SIG-M5 treated with dmso at 0.1 percent for 504 hours (cell line): ENCODE measurements around the gene SCRN2.

Experiments used
- DNase-seq: peaks from one replicate; lab custom pipeline; 2025; ENCODE audit not compliant: unreplicated experiment; lab: John Stamatoyannopoulos, UW

Gene SCRN2

DNA sequence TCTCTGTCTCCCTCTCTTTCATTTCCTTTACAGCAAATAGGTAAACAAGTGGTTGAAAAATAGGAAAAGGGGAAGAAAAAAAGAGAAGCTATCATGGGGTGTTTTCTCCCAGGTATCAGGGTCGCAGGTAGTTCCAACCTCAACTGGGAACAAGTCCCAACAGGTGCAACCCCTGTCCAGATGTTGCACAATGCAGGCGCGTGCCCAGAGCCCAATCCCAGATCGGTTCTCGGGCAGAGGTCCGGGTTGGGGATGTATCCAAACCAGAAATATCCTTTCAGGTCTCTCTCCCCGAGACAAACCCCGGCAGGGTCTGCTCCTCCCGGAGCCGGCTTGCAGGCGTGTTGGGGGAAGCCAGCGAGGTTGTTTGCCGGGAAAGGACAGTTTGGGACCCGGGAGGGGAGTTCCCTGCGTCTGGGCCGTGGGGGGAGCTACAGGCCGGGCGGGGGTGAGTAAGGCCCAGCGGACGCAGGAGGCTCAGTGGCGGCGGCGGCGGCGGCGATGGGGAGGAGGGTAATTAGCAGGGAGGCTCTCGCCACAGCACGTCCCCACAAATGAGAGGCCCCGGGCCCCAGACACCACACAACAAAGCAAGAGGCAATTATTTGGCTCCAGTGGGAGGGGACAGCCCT lies 31.1 kb upstream of the SCRN2 start:
- no peak for DNase-seq

DNA sequence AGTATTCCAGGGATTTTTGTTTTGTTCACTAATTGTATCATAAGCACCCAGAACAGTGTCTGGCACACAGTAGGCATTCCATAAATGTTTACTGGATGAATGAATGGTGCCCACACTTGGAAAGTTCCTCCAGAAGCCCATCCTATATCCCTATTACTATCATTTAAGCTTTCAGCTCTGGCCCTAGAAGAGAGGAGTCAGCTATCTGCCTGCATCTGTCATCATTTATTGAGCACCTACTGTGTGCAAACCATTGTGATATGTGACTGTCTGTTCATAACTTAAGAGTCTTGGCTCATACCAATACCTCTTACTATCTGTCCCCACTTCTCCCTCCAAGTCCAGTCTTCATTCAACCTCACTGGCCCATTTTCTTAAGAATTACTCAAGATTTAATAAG lies 30.0 kb upstream of the SCRN2 start:
- no peak for DNase-seq

DNA sequence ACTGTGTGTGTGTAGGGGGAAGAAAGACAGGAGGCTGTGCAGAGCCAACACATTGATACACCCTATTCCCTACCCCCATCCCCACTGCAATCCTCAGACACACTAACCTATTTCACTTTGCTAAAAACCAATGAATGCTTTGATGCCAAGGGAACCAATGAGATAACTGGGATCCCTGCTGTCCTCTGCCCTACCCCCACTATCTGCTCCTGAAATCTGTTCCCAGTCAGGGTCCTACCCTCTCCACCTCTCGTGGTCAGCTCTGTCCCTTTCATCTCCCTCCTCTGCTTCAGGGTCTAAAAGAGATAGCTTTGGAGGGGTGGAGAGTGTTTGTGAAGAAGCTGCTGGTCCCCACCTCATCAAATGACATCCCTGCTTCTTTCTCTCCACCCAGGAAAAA lies 29.0 kb upstream of the SCRN2 start:
- no peak for DNase-seq

DNA sequence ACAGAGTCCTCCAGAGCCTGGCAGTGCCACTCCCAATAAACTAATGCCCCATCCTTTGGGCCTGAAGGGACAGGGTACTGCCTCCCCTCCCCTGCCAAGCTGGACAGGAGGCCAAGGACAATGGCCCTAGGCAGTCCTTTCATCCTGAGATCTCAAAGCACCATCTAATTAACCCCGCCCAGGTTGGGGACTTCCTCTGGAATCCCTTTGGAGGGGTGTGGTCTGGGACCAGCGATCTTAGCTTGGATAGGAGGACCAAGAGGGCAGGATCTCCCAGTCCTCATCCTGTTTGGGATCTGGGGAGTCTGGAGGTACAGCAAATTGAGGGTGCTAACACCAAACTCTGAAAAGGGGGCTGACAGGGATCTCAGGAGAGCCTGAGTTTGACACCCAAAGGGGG lies 28.0 kb upstream of the SCRN2 start:
- no peak for DNase-seq

DNA sequence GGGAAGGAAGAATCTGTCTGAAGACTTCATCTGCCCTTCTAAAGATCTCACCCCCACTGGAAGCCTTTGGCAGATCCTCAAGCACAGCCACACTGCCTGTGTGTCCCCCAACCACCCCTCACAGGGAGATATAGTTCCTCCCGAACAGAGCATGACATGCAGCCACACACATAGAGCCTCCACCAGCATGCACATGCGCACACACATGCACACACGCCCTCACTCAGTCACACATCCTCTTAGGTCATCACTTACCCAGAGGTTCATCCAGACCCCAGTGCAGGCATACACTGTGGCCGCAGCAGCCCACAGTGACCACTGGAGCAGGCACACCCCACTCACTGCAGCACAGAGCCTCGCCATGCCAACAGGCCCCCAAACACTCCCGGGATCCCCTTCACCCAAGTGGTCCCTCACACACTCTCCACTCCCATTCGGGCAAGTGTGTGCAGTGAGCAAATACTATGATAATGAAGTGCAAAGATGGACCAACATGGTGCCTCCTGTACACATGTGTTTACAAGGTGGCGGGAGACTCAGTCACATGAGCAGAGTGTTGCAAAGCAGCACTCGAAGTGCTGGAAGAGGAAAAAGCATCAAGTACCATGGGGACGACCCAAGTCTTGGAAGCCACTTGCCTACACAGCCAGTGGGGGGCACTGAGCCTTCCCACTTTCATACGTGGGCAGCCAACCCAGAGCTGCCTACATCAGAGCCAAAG lies 26.9 kb upstream of the SCRN2 start:
- DNase-seq = no peak

DNA sequence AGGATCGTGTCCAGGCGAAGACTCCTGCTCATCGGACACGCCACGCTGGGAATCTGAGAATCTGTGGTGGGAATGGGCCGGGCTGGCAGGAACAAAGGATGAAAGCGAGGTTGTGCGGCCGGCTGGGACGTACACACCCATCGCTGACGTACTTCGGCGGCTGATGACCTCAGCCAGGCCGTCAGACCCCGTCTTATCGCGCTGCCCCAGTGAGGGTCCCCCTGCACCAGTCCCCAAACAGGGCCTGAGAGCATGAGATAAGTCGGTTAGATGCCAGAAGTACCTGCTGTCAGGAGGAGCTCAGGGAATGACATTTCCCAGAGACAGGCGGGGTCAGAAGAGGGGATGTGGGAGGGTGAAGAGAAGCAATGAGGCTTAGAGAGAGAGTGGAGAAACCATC lies 25.9 kb upstream of the SCRN2 start:
- no peak for DNase-seq

DNA sequence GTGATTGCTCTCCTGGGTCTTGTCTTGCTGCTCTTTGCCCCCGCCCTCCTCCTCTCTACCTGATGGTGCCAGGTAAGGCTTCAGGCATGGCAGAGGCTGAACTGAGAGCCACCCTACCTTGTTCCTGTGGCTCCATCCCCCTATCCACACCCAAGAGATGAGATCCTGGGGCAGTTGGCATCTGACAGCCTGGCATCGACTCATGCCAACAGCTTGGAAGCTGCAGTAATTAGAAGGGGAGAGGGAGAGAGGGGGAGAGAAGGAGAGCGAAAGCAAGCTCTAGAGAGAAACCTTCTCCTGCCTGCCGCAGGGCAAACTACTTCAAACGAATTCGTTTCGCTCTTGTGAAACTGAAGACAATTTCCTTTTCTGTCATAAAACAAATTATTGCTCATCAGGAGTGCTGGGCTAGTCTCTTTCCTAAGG lies 23.7 kb upstream of the SCRN2 start:
- no peak for DNase-seq

DNA sequence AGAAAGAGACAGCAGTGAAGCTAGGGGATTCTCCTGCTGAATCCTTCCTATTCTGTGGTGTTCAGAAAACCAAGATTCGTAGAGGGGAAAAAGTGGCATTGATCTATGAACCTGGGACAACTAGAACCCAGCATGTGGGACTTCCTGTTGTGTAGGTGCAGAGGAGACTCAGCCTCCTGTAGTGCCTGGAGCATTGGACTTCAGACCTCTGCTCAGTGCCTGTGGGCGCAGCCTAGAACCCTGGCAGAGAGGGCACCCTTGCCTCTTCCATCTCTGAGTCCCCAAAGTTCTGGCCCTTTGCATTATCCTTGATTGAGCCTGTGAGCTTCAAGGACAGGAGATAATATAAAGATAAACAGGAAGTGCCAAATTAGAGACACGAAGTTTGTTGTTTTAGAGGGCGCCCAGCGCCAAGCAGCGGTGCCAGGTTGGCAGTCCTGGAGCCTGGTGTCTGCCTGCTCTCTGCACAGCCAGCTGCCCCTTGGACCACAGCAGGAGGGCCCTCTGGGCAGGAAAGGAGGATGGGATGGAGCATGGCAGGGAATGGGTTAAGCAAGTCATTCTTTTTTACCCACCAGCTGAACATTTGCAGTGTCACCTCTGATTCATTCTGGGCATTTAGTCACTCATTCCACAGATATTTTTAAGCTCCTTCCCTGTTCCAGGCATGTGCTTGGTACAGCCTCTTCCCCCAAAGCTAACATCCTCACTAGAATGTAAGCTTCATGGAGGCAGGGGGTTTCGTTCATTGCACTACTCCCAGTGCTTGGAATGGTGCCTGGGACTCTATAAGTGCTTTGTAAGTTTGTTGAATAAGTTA lies 21.8 kb upstream of the SCRN2 start:
- DNase-seq = no peak

DNA sequence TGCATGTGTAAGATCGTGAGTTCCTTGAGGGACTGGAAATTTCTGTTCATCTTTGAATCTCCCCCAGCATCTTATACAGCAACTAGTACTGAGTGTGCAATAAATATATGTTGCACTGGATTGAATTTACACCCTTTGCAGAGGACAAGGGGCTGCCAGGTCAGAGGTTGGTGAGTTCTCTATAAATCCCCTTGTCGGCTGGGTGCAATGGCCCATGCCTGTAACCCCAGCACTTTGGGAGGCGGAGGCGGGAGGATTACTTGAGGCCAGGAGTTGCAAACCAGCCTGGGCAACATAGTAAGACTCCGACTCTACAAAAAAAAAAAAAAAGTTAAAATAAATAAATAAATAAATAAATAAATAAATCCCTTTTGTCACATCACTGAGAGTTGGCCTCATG lies 19.3 kb upstream of the SCRN2 start:
- DNase-seq = no peak

DNA sequence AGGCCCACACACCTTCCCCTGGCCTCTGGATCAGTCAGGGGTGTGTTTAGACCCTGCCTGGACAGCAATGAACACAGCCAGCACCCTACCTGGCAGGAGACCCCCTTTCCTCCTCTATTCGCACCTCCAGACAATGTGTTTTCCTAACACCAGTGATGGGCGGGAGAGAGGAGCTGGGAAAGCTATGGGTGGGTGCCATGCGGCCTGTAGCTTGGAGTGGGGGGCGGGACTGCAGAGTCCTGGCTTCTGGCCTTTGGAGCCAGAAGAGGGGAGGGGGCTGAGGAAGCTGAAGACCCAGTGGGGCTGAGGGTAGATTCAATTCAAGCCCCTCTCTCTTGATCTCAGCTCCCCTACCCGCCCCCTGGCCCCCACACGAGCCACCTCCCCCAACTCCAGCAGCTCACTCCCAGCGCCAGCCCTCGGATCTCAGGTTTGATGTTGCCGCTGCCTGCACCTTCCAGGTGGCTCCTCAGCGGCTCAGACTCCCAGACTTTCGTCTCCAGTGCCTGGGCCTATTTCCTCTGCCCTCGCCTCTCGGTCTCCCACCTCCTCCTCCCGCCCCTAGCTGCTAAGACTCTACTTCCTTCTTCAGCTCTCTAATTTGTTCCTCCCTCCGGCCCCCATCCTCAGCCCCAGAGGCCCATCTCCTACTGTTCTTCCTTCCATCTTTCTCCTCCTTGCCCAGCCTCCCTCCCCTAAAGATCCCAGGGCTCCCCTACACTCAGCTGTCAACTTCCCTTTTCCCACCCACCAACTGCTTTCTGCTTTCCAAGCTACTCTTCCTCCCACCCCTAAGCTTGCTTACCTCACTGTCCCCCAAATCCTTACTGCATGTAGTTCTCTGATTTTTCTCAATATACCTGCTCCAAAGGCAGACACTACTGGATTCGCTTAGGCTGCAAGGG lies 16.7 kb upstream of the SCRN2 start:
- peak; percentile 33 for DNase-seq

DNA sequence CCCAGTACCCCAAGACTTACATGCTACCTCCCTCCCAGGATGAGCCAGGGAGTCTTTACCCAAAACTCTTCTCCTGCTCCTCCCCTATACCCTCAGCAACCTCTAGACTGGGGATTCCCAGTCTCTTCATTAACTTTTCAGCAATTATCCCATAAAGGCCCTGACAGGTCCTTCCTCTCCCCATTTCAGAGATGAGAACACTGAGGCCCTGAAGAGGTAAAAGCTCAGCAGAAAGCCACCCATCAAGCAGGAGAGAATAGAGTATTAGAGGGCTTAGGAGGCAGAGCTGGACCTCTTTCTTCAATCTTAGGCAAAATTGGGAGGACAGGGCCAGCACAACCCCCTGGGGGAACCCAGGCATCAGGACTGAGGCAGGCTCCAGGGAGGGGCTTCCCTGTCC lies 15.8 kb upstream of the SCRN2 start:
- DNase-seq = no peak

DNA sequence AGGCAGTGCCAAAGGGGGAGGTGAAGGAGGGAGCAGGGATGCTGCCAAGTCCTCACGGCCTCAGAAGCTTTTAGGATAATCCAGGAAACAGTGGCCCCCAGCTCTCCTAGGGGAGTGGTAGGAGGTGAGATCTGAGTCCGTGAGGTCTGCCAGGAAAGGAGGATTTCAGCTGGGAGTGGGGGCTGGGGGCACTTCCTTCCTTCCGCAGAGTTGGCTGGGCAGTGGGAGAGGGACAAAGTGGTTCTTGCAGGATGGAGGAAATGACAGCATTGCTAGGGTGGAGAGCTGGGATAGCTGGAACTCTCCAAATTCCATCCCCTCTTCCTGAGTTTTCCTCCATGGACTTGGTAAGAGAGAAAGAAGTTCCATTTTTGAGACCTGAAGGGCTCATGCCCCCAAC lies 14.7 kb upstream of the SCRN2 start:
- DNase-seq = no peak

DNA sequence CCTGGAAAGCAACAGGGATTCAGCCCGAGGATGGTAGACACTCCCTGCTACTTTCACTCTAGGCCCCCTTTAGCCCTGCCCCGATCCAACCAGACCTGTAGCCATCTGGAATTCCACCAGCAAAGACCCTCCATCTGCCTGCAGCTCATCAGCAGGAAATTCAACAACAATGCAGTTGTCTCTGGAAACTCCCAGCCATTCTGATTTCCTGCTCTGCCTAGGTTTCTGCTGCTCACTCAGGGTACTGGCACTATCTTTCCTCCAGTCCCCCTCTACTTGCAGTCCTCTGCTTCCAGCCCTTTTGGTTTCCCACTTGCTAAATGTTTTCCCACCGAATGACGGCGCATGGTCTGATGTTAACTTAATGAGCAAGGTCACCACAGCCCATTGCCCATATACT lies 12.5 kb upstream of the SCRN2 start:
- no peak for DNase-seq

DNA sequence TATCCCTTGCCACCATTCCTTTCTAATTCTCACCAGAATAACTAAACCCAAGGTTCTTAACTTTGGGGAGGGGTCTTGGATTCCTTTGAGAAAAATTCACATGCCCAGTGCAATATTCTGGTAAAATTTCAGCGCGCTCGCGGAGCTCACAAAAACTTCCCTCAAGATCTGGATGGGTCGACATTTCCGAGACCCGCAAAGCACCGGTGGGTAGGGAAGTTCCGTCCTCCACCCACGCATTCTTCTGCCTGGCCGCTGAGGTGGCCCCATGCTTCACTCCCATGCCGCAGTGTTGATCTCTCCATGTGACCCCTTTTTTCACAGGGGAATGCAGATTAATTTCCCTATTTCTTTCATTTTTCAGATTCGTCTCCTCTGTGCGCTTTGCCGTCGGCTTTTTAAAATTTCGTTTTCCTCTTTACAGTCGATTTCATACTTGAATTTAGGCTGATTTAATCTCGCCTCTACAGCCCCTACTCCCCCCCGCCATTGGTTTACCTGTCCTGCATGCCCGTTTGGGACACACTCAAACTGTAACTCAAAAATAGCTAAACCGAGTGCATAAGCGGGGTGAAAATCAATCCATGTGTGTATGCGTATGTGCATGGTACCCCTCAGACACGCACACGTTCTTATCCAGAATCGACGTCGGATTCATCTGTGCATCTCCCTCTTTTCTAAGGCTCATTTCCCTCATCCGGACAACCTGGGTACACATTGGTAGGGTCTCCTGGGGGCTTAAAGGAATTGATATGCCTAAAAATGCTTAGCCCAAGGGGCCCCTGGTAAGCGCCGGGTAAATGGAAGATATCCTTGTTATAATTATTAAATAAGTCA lies 11.3 kb upstream of the SCRN2 start:
- DNase-seq = no peak

DNA sequence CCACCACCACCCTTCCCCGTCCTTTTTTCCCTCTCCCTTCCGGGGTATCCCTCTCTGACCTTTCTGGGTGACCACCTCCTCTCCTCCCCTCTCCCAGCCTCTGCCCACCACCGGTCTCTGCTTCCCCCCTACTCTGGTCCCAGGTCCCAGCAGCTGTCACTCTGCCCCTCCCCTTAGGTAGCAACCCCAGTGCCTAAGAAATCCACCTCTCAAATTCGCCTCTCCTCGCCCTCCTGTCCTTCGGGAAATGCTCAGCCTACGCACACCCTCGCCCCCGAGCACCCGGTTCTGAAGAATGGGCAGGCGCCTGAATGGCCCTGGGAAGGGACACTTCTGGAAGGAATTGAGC lies 10.7 kb upstream of the SCRN2 start:
- no peak for DNase-seq

DNA sequence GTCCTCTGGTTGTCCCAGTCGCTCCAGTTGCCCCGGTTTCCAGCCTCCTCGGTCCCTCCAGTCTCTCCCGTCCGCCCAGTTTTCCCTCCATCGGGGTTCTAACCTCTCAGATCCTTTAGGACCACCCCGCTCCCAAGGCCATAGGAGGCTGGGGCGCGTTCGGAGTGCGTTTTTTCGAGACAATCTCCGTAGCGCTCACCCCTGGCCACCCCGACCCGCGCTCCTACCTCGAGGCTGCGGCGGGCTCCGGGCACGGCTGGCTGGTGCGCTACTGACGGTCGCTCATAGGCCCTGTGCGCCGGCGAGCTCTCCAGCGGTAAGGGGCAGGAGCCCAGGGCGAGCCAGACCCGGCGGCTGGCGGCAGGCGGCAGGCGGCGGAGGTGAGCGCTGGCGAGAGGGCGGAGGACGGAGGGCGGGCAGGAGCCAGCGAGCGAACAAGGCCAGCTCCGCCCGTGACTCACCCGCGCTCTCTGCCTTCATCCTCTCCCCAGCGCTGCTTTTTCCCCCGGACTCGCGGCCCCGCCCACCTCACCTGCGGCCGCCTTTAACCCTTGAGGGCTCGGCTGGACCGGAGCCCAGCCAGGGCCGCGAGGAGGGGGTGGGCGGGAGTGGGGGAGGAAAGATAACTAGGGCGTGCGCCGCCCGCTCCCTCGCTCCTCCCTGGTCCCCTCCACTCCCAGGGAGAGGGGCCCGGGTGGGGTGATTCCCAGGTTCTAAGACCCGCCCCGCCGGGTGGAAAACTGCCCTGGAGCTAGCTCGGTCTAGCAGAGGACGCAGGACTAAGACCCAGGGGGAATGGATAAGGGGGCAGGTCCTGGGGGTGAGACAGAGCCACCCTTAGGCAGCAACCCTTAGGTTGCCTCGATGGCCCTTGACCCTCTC lies 9.9 kb upstream of the SCRN2 start, which contains the start of gene SP6:
Gene SP6, minus strand, starts transcription at position 472 of the 882 bp plus-strand sequence. CDS start 2,734 bp downstream, outside the sequence.
- DNase-seq = peak; percentile 72

DNA sequence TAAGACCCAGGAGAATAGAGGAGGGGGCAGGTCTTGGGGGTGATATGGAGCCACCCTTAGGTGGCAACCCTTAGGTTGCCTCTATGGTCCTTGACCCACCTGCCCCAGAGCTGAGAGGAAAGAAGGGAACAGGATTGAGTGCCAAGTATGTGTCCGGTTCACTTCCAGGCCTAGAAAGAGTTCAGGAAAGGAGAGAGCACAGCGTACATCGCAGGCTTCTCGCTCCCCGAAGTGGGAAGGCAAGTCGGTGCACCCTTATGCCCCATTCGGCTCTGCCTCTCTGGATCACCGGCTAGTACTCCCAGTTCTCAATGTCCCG lies 9.3 kb upstream of the SCRN2 start:
- DNase-seq = no peak

DNA sequence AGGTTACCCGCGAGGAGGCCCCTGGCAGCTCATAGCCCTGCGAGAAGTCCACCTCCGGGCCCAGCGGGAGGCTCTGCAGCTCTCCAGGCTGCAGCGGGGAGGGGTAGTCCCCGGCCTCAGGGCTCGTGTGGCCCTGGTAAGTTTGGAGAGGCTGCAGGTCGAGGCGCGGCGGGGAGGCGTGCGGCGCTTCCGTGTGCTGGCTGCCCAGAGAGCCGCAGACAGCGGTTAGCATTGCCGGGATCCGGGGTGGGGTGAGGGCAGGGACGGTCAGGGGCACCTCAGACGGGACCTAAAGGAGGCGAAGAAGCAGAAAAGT lies 7.1 kb upstream of the SCRN2 start:
- DNase-seq = no peak

DNA sequence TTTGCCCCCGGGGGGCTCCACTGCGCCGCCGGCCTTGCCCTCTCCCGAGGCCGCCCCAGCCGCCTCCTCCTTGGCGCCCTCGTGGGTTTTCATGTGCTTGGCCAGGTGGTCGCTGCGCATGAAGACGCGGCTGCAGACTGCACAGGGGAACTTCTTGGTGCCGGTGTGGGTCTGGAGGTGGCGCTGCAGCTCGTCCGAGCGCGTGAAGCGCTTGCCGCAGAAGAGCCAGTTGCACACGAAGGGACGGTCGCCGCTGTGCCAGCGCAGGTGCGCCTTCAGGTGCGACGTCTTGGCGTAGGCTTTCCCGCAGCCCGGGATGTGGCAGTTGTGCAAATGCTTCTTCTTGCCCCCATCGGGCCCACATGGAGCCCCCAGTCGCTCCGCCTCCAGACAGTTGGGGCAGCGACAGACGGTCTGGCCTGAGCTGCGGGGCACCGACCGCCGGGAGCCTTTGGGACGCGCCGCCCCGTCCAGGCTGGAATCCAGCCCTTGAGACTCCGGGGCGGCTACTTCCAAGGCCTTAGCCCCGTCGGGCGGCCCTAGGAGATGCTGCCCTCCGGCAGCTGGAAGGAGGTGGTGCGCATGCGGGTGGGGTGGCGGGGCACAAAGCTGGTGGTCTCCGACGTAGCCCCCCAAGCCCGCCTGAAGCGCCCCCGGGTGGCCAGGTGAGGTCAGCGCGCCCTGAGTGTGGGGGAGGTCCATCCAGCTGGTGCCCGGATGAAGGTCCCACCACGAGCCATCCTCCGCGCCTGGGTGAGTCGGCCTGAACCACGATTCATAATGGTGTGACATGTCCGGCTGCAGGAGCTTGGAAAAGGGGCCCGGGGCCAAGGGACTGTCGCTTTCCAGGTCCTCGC lies 6.5 kb upstream of the SCRN2 start:
- no peak for DNase-seq
